Mesenchymal stem cell (in vitro differentiated cells and primary cell): ENCODE data around the gene EYA4.

ENCODE experiments used
- DNase-seq: peaks from one replicate; pipeline ENCODE4 v3.0.0-alpha.2; 2013
- H2AFZ ChIP-seq: one replicate; pipeline ENCODE4 v1.6.1; 2013; ENCODE audit warnings: low read depth, mild to moderate bottlenecking, control low read depth, inconsistent platforms, low read length, moderate library complexity
- H2AK5ac ChIP-seq: 2 replicates; pipeline ENCODE4 v1.6.1; 2013; ENCODE audit warnings: low read length, moderate library complexity, mild to moderate bottlenecking, inconsistent platforms; ENCODE audit not compliant: severe bottlenecking
- H2BK120ac ChIP-seq: one replicate; pipeline ENCODE4 v1.6.1; 2013; ENCODE audit warnings: low read depth, mild to moderate bottlenecking, inconsistent platforms, low read length, moderate library complexity
- H2BK12ac ChIP-seq, 2 experiments: one replicate each; pipeline ENCODE4 v1.6.1; 2013; ENCODE audit warnings: inconsistent platforms in 2 of 2, low read length in 2 of 2, mild to moderate bottlenecking in 2 of 2, moderate library complexity in 2 of 2, control low read depth in 1 of 2
- H2BK15ac ChIP-seq: one replicate; pipeline ENCODE4 v1.6.1; 2013; ENCODE audit warnings: mild to moderate bottlenecking, low read depth, inconsistent platforms; ENCODE audit not compliant: poor library complexity, severe bottlenecking
- H2BK5ac ChIP-seq: 2 replicates; pipeline ENCODE4 v1.6.1; 2013; ENCODE audit warnings: low read depth, mild to moderate bottlenecking, low read length, control low read depth, inconsistent platforms; ENCODE audit not compliant: poor library complexity, severe bottlenecking
- H3K14ac ChIP-seq, 2 experiments: one replicate each; pipeline ENCODE4 v1.6.1; 2013; ENCODE audit warnings: inconsistent platforms in 2 of 2, low read length in 2 of 2, control low read depth in 1 of 2, mild to moderate bottlenecking in 1 of 2, moderate library complexity in 1 of 2
- H3K18ac ChIP-seq, 2 experiments: one replicate each; pipeline ENCODE4 v1.6.1; 2013; ENCODE audit warnings: inconsistent platforms in 2 of 2, low read length in 2 of 2, control low read depth in 1 of 2, low read depth in 1 of 2, mild to moderate bottlenecking in 1 of 2
- H3K23ac ChIP-seq, 2 experiments: one replicate each; pipeline ENCODE4 v1.6.1; 2013; ENCODE audit warnings: inconsistent platforms in 2 of 2, low read length in 2 of 2, mild to moderate bottlenecking in 2 of 2, moderate library complexity in 2 of 2, control low read depth in 1 of 2
- H3K27ac ChIP-seq: 2 replicates; pipeline ENCODE4 v1.5.1; 2013; ENCODE audit warnings: mild to moderate bottlenecking, moderate library complexity, low read length, control low read depth, inconsistent platforms; ENCODE audit not compliant: poor library complexity, severe bottlenecking
- H3K27me3 ChIP-seq, 2 experiments: 2 replicates each; pipeline versions ENCODE4 v1.6.1 to v1.7.0; 2013; ENCODE audit warnings: low read length in 2 of 2, mild to moderate bottlenecking in 2 of 2, moderate library complexity in 2 of 2, control low read depth in 1 of 2, inconsistent platforms in 1 of 2; ENCODE audit not compliant: control insufficient read depth in 1 of 2, insufficient read depth in 1 of 2
- H3K36me3 ChIP-seq, 2 experiments: 2 replicates each; pipeline versions ENCODE4 v1.6.1 to v1.7.0; 2013; ENCODE audit warnings: low read length in 2 of 2, control low read depth in 1 of 2, inconsistent platforms in 1 of 2, low read depth in 1 of 2, mild to moderate bottlenecking in 1 of 2; ENCODE audit not compliant: insufficient read depth in 2 of 2, control insufficient read depth in 1 of 2
- H3K4ac ChIP-seq, 2 experiments: one replicate each; pipeline ENCODE4 v1.6.1; 2013; ENCODE audit warnings: inconsistent platforms in 2 of 2, low read length in 2 of 2, mild to moderate bottlenecking in 2 of 2, moderate library complexity in 2 of 2, control low read depth in 1 of 2, low read depth in 1 of 2
- H3K4me1 ChIP-seq: 2 replicates; pipeline ENCODE4 v1.6.1; 2013; ENCODE audit warnings: low read depth, low read length, control low read depth; ENCODE audit not compliant: control insufficient read depth, insufficient read depth
- H3K4me2 ChIP-seq: 2 replicates; pipeline ENCODE4 v1.6.1; 2013; ENCODE audit warnings: low read length, mild to moderate bottlenecking, inconsistent platforms; ENCODE audit not compliant: poor library complexity, severe bottlenecking
- H3K4me3 ChIP-seq, 2 experiments: 2 replicates each; pipeline versions ENCODE4 v1.5.1 to v1.7.0; 2013; ENCODE audit warnings: low read length in 2 of 2, mild to moderate bottlenecking in 2 of 2, control low read depth in 1 of 2, low read depth in 1 of 2; ENCODE audit not compliant: insufficient read depth in 1 of 2
- H3K79me1 ChIP-seq: replicated peaks from 2 replicates; pipeline ENCODE4 v1.6.1; 2013; ENCODE audit warnings: mild to moderate bottlenecking, control low read depth, low read length, inconsistent platforms; ENCODE audit not compliant: poor library complexity, severe bottlenecking
- H3K9ac ChIP-seq: 2 replicates; pipeline ENCODE4 v1.7.0; 2013; ENCODE audit warnings: mild to moderate bottlenecking, low read length, moderate library complexity
- H3K9me3 ChIP-seq: 2 replicates; pipeline ENCODE4 v1.7.0; 2013; ENCODE audit warnings: mild to moderate bottlenecking, low read length; ENCODE audit not compliant: control insufficient read depth
- H4K8ac ChIP-seq: one replicate; pipeline ENCODE4 v1.6.1; 2013; ENCODE audit warnings: inconsistent platforms, mild to moderate bottlenecking, low read length, moderate library complexity
- H4K91ac ChIP-seq: one replicate; pipeline ENCODE4 v1.6.1; 2013; ENCODE audit warnings: mild to moderate bottlenecking, low read length, inconsistent platforms
- WGBS: methylation state at CpG from one replicate; pipeline ENCODE4 v1.1.7; 2013; ENCODE audit warnings: mixed read lengths; 5-methylcytosine and 5-hydroxymethylcytosine counted together

EYA4 gene

DNA sequence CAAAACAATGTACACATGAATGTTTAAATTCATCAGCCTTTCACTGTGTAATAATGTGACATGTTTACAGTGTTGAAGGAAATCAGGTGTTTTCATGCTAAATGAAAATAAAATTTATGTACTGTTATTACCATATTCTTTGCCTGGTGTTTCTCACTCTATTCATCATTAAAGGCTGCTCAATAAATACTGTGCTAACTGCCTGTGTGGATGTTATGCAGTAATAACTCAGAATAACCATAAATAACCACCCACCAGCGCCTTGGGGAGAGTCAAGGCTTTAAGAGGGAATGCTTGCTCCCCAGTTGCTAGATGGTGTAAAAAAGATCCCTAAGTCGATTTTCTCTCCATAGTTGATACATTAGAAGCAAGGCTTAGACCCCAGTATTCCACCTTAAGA lies 299.9 kb downstream of the EYA4 start:
- Histone ChIP-seq H3K27me3 (no peaks in the 10 kb centered on the region), H4K91ac (no peak overlapping the region), H3K9ac (no peak overlapping the region), H3K36me3 (no peaks in the 10 kb centered on the region), H2BK12ac (no peak overlapping the region), H2BK15ac (no peak overlapping the region), H2BK5ac (no peak overlapping the region), H3K4me2 (no peak overlapping the region), H3K9me3 (no peaks in the 10 kb centered on the region), H3K4me3 (no peak overlapping the region), H3K4me1 (peaks cover 4% of the 10 kb centered on the region), H3K23ac (no peak overlapping the region), H2AFZ (no peak overlapping the region), H2AK5ac (no peak overlapping the region), H3K18ac (no peak overlapping the region), H3K27ac (no peak overlapping the region), H2BK120ac (no peak overlapping the region), H4K8ac (no peak overlapping the region), H3K4ac (no peak overlapping the region), H3K79me1 (no peaks in the 10 kb centered on the region), H3K14ac (no peak overlapping the region)
- 88% methylated on average over 1 of the region's 2 CpGs for WGBS
- DNase-seq = no peak

DNA sequence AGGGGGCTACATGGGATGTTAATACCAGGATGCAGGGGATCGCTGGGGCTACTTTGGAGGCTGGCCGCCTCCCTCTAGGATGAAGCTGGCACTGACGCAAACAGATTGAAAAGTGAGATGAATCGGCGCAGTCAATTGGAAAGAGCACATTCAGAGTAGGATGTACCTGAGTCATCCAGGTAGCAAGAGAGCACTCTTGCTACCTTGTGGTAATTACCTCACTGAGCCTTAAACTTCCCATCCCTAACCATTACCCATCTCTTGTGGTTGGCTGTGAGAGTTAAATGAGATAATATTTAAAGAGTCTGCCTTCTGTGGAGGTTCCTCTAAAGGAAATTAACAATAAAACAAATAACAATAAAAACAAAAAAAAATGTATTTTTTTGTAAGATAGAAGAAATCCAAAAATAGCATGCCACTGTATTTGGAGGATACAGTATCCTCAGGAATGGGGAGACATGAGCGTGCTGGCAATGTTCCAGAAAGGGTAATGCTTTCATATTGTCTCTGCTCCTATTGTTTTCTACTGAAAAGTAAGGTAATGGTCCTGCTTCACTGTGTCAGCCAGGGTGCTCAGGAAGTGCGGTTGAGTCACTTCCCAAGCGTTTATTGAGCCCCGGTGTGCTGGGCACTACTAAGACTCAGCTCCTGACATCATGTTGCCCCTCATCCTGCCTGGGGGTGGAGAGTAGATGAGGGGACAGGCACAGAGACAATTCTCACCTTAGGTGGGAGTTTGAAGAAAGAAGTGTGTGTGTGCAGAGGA lies 301.1 kb downstream of the EYA4 start:
- Histone ChIP-seq H3K18ac (no peak overlapping the region), H3K4me3 (no peak overlapping the region), H3K79me1 (no peaks in the 10 kb centered on the region), H2BK15ac (no peak overlapping the region), H3K4ac (no peak overlapping the region), H2BK120ac (no peak overlapping the region), H3K27me3 (no peaks in the 10 kb centered on the region), H2BK5ac (no peak overlapping the region), H4K8ac (no peak overlapping the region), H2AK5ac (no peak overlapping the region), H4K91ac (no peak overlapping the region), H3K36me3 (no peaks in the 10 kb centered on the region), H3K14ac (no peak overlapping the region), H2AFZ (no peak overlapping the region), H2BK12ac (no peak overlapping the region), H3K23ac (no peak overlapping the region), H3K27ac (no peak overlapping the region), H3K4me1 (peaks cover 4% of the 10 kb centered on the region), H3K9me3 (no peaks in the 10 kb centered on the region), H3K9ac (no peak overlapping the region), H3K4me2 (no peak overlapping the region)
- WGBS = 77% methylated on average over 9 of the region's 9 CpGs
- DNase-seq = no peak

DNA sequence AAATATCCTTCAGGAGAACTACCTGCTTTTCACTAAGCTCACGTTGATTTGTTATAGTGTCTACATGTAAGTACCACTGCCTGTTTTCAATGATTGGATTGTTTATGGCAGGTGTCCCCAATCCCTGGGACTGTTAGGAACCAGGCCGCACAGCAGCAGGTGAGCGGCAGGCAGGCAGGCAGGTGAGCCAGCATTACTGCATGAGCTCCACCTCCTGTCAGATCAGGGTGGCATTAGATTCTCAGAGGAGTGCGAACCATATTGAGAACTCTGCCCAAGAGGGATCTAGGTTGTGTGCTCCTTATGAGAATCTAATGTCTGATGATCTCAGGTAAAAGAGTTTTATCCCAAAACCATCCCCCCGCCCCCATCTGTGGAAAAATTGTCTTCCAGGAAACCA lies 303.3 kb downstream of the EYA4 start:
- 100% methylated on average over 4 of the region's 5 CpGs for WGBS
- no peak overlapping the region for H3K4ac ChIP-seq
- no peak overlapping the region for H2BK5ac ChIP-seq
- no peak overlapping the region for H4K8ac ChIP-seq
- no peak for DNase-seq
- H2AFZ ChIP-seq = no peak overlapping the region
- no peaks in the 10 kb centered on the region for H3K79me1 ChIP-seq
- H3K23ac ChIP-seq = no peak overlapping the region
- no peaks in the 10 kb centered on the region for H3K9me3 ChIP-seq
- no peak overlapping the region for H3K18ac ChIP-seq
- no peak overlapping the region for H4K91ac ChIP-seq
- H3K9ac ChIP-seq = no peak overlapping the region
- no peak overlapping the region for H3K14ac ChIP-seq
- no peak overlapping the region for H2BK15ac ChIP-seq
- no peak overlapping the region for H3K4me2 ChIP-seq
- H2AK5ac ChIP-seq = no peak overlapping the region
- no peak overlapping the region for H3K27ac ChIP-seq
- H3K36me3 ChIP-seq = no peaks in the 10 kb centered on the region
- H3K4me1 ChIP-seq = peaks cover 6% of the 10 kb centered on the region
- H3K4me3 ChIP-seq = no peak overlapping the region
- H2BK120ac ChIP-seq = no peak overlapping the region
- no peaks in the 10 kb centered on the region for H3K27me3 ChIP-seq
- no peak overlapping the region for H2BK12ac ChIP-seq

DNA sequence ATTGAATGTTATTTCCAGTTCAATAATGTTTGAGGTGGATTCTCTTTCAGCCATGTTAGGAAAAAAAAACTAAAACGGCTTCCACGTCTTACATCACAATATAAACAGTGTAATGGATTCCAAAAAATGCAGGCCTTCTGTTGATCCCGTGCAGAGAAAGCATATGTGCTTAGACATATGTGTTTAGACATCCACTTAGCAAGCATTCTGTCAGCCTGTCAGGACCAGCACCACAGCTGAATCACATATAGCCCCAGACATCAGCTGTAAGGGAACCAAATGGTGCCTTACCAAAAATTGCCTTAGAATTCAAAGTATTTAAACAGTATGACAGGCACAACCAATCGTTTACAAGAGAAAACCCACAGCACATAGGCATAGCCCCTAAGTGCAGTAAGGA lies 304.9 kb downstream of the EYA4 start:
- peaks cover 6% of the 10 kb centered on the region for H3K4me1 ChIP-seq
- H3K23ac ChIP-seq = no peak overlapping the region
- H2BK12ac ChIP-seq = no peak overlapping the region
- no peak overlapping the region for H3K4me2 ChIP-seq
- H2BK120ac ChIP-seq = no peak overlapping the region
- no peak overlapping the region for H4K8ac ChIP-seq
- H3K36me3 ChIP-seq = no peaks in the 10 kb centered on the region
- no peak overlapping the region for H4K91ac ChIP-seq
- H3K27ac ChIP-seq = no peak overlapping the region
- H2AFZ ChIP-seq = no peak overlapping the region
- peak; percentile 71 for DNase-seq
- H3K9ac ChIP-seq = no peak overlapping the region
- no peak overlapping the region for H2BK15ac ChIP-seq
- no peak overlapping the region for H2BK5ac ChIP-seq
- H3K18ac ChIP-seq = peak overlapping the region in 1 of 2 experiments; percentile 29
- H3K14ac ChIP-seq = no peak overlapping the region
- no peaks in the 10 kb centered on the region for H3K9me3 ChIP-seq
- H3K27me3 ChIP-seq = no peaks in the 10 kb centered on the region
- H3K4me3 ChIP-seq = no peak overlapping the region
- 47% methylated on average over 4 of the region's 4 CpGs for WGBS
- no peak overlapping the region for H2AK5ac ChIP-seq
- no peaks in the 10 kb centered on the region for H3K79me1 ChIP-seq
- H3K4ac ChIP-seq = no peak overlapping the region
